Cardiac muscle cell (in vitro differentiated cells and primary cell): ENCODE measurements around the gene CENPU. TPM values are rescaled to one million over a fixed set of nuclear protein-coding genes. Genes with fewer than 3 reads are reported as not detected.
"Not testable (repeated sequence)": the region's sequence is repeated elsewhere in the genome, so short reads cannot be mapped to it uniquely, and the experiment has no call there.

Source experiments
- DNase-seq, 2 donors: peaks; one replicate each; pipeline versions ENCODE4 v3.0.0 to v3.0.0-alpha.2; 2010 to 2017; ENCODE audit warnings: low read depth in 1 of 2, low spot score in 1 of 2
- H3K27ac ChIP-seq: fragments of 200-600 bp; sonication (generic); 2 replicates; pipeline ENCODE4 v1.5.1; 2016
- H3K27me3 ChIP-seq: fragments of 200-600 bp; sonication (generic); 2 replicates; pipeline ENCODE4 v1.6.0; 2016; ENCODE audit warnings: control low read depth
- H3K36me3 ChIP-seq: fragments of 200-600 bp; sonication (generic); 2 replicates; pipeline ENCODE4 v1.5.1; 2016; ENCODE audit warnings: control low read depth
- H3K4me1 ChIP-seq: fragments of 200-600 bp; sonication (generic); 2 replicates; pipeline ENCODE4 v1.8.1; 2017; ENCODE audit warnings: low read depth, mild to moderate bottlenecking, mixed run types
- H3K4me3 ChIP-seq: fragments of 200-600 bp; sonication (generic); 2 replicates; pipeline ENCODE4 v1.5.1; 2016; ENCODE audit warnings: mild to moderate bottlenecking
- H3K9me3 ChIP-seq: fragments of 200-600 bp; sonication (generic); 2 replicates; pipeline ENCODE4 v1.5.1; 2017; ENCODE audit warnings: low read depth, mild to moderate bottlenecking, control low read depth
- CTCF ChIP-seq: IDR thresholded peaks from 2 replicates; pipeline ENCODE4 v1.5.1; 2012; ENCODE audit warnings: low read depth, mild to moderate bottlenecking, low read length
- polyA plus RNA-seq: library from polyadenylated mRNA; unstranded; fragments of >200 nt; fragmentation: Nextera tagmentation; extraction: Ambion mirVana; gene quantifications from 2 replicates; pipeline ENCODE4 v1.2.1, GENCODE V29; 2016
- total RNA-seq: library from RNA; depleted of rRNA; stranded (reverse); fragments of >200 nt; gene quantifications from 2 replicates; pipeline ENCODE4 v1.2.3, GENCODE V29; 2016

The CENPU gene
- 8.7 TPM in 2 replicates for total RNA-seq
- 9.9 and 16.5 TPM in 2 replicates for polyA plus RNA-seq

GRCh38 chr4:184733654-184734524, at the start of gene CENPU:
Gene CENPU, minus strand, starts transcription at chr4:184734096. Its CDS starts 34 bp downstream, at chr4:184734062.
- peak; percentile 99 for DNase-seq
- no peaks in the 10 kb centered on the region for H3K27me3 ChIP-seq
- TF ChIP-seq CTCF: no peak
- peak within 1 kb of the TSS; percentile 70 for H3K27ac ChIP-seq
- H3K4me3 ChIP-seq: peak within 1 kb of the TSS; percentile 75
- peaks cover 11% of the 10 kb centered on the region for H3K4me1 ChIP-seq
- no peaks in the 10 kb centered on the region for H3K36me3 ChIP-seq
- H3K9me3 ChIP-seq: no peaks in the 10 kb centered on the region

- peaks cover 18% of the 10 kb centered on the region for H3K36me3 ChIP-seq
- no peak for TF ChIP-seq CTCF
- no peak for DNase-seq
- no peak overlapping the region for H3K4me3 ChIP-seq
- no peaks in the 10 kb centered on the region for H3K27me3 ChIP-seq
- peak overlapping the region; percentile 30 for H3K27ac ChIP-seq
- no peaks in the 10 kb centered on the region for H3K9me3 ChIP-seq
- no peaks in the 10 kb centered on the region for H3K4me1 ChIP-seq
Observed at GRCh38 chr4:184782731-184783373, 49.0 kb upstream of the CENPU start.

GRCh38 chr4:184779160-184779559, 45.3 kb upstream of the CENPU start:
- not testable (repeated sequence) for H3K9me3 ChIP-seq, H3K4me1 ChIP-seq, H3K4me3 ChIP-seq, DNase-seq, H3K27ac ChIP-seq, H3K27me3 ChIP-seq
- peaks cover 19% of the 10 kb centered on the region for H3K36me3 ChIP-seq

GRCh38 chr4:184778325-184778724, 44.4 kb upstream of the CENPU start:
- Histone ChIP-seq H3K27me3 (no peaks in the 10 kb centered on the region), H3K9me3 (no peaks in the 10 kb centered on the region), H3K4me1 (no peaks in the 10 kb centered on the region), H3K36me3 (peaks cover 17% of the 10 kb centered on the region), H3K27ac (no peak overlapping the region), H3K4me3 (no peak overlapping the region)
- no peak for TF ChIP-seq CTCF
- no peak for DNase-seq

GRCh38 chr4:184776821-184777220, 42.9 kb upstream of the CENPU start:
- Histone ChIP-seq H3K27me3 (no peaks in the 10 kb centered on the region), H3K4me3 (no peak overlapping the region), H3K4me1 (no peaks in the 10 kb centered on the region), H3K27ac (no peak overlapping the region), H3K9me3 (no peaks in the 10 kb centered on the region), H3K36me3 (peaks cover 31% of the 10 kb centered on the region)
- DNase-seq: no peak
- no peak for TF ChIP-seq CTCF

DNA sequence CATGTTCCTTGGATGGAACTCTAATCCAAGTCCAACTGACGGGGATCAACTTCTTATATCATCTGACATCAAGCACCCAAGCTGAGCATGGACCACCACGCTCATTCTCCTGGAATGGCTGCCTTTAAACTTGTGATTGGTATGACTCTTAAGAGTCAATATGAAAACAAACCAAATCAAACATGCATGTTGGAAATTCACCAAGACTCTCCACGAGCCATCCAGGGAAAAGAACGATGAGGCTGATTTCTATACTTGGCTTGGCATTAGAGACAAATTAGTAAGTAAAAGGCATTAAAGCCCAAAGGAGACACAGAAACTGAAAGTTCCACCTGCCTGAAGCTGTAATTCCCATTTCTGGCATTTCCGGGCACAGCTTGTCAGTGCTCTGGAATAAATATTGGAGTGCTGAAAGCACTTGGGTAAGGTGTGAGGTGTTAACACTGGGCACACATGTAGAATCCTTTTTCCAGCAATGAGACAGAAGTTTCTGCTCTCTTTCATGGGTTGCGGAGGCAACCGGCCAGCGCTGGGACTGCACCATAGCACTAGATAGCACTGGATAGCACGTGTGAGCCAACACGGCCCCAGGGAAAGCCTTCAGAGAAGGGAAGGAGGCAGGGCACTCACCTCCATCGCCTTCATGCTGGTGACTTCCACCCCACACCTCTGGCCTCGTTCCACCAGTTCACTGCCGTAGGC, 42.1 kb upstream of the CENPU start:
- Histone ChIP-seq H3K27ac (no peak overlapping the region), H3K4me3 (no peak overlapping the region), H3K4me1 (no peaks in the 10 kb centered on the region), H3K36me3 (peaks cover 39% of the 10 kb centered on the region), H3K27me3 (no peaks in the 10 kb centered on the region), H3K9me3 (no peaks in the 10 kb centered on the region)
- no peak for TF ChIP-seq CTCF
- no peak for DNase-seq
